SK-N-SH (cell line): ENCODE results near the gene TMEM259. TPM values are rescaled to one million over a fixed set of nuclear protein-coding genes. Genes with fewer than 3 reads are reported as not detected.

ENCODE experiments used
- CTCF ChIA-PET: fragments of 300-600, 350-600 bp; formaldehyde crosslinking; extraction: SDS; loops from one replicate; lab custom pipeline; 2021; lab: Yijun Ruan, JAX
- POLR2A ChIA-PET: fragments of 350-600 bp; sonication (Branson Sonifier 250); formaldehyde crosslinking; extraction: SDS; loops from one replicate; lab custom pipeline; 2020; ENCODE audit warnings: antibody characterized with exemption, inconsistent platforms; lab: Yijun Ruan, JAX
- DNase-seq: peaks from one replicate; pipeline ENCODE4 v3.0.0; 2012
- H2AFZ ChIP-seq: fragments of 200-600 bp; sonication (generic); 2 replicates; pipeline ENCODE4 v1.8.1; 2016; ENCODE audit warnings: antibody characterized with exemption, mild to moderate bottlenecking, low read depth
- H3F3A ChIP-seq: fragments of 200-600 bp; sonication (generic); replicated peaks from 2 replicates; pipeline ENCODE3; 2016; ENCODE audit warnings: antibody characterized with exemption, mild to moderate bottlenecking; ENCODE audit not compliant: insufficient read depth
- H3K27ac ChIP-seq, 2 experiments: fragments of 200-500 bp in 1 of 2; fragments of 200-600 bp in 1 of 2; sonication (Bioruptor generic) in 1 of 2; sonication (generic), shearing (Covaris generic) in 1 of 2; 2 replicates each; pipeline versions ENCODE4 v1.5.1 to v1.6.1; 2014 to 2016; ENCODE audit warnings: low read depth in 2 of 2, inconsistent platforms in 1 of 2, low read length in 1 of 2, mild to moderate bottlenecking in 1 of 2, mixed read lengths in 1 of 2
- H3K27me3 ChIP-seq: fragments of 200-600 bp; sonication (generic), shearing (Covaris generic); 2 replicates; pipeline ENCODE4 v1.6.1; 2016; ENCODE audit warnings: mixed run types; ENCODE audit not compliant: insufficient read depth
- H3K36me3 ChIP-seq, 2 experiments: fragments of 200-500 bp in 1 of 2; fragments of 200-600 bp in 1 of 2; sonication (Bioruptor generic) in 1 of 2; sonication (generic) in 1 of 2; replicated peaks in 1 of 2; 2 replicates each; pipeline versions ENCODE3 to v1.5.1; 2014 to 2016; ENCODE audit warnings: low read length in 1 of 2, mild to moderate bottlenecking in 1 of 2; ENCODE audit not compliant: insufficient read depth in 2 of 2, control insufficient read depth in 1 of 2
- H3K4me1 ChIP-seq, 2 experiments: fragments of 200-500 bp in 1 of 2; fragments of 200-600 bp in 1 of 2; sonication (Bioruptor generic) in 1 of 2; sonication (generic), shearing (Covaris generic) in 1 of 2; 2 replicates each; pipeline versions ENCODE4 v1.5.1 to v1.6.1; 2014 to 2016; ENCODE audit warnings: low read depth in 1 of 2, low read length in 1 of 2, mixed run types in 1 of 2; ENCODE audit not compliant: insufficient read depth in 2 of 2, control insufficient read depth in 1 of 2
- H3K4me2 ChIP-seq: fragments of 200-600 bp; sonication (generic), shearing (Covaris generic); 2 replicates; pipeline ENCODE4 v1.6.1; 2017; ENCODE audit warnings: mixed run types
- H3K4me3 ChIP-seq, 2 experiments: fragments of 200-500 bp in 1 of 2; fragments of 200-600 bp in 1 of 2; sonication (Bioruptor generic) in 1 of 2; sonication (generic), shearing (Covaris generic) in 1 of 2; 2 replicates each; pipeline versions ENCODE4 v1.5.1 to v1.8.1; 2014 to 2016; ENCODE audit warnings: low read depth in 2 of 2, inconsistent platforms in 1 of 2, low read length in 1 of 2, mild to moderate bottlenecking in 1 of 2, mixed read lengths in 1 of 2, moderate library complexity in 1 of 2
- H3K79me2 ChIP-seq: fragments of 200-600 bp; sonication (generic); 2 replicates; pipeline ENCODE4 v1.8.1; 2017; ENCODE audit warnings: mild to moderate bottlenecking; ENCODE audit not compliant: insufficient read depth
- H3K9ac ChIP-seq: fragments of 200-600 bp; sonication (generic); 2 replicates; pipeline ENCODE4 v1.6.1; 2017; ENCODE audit warnings: mixed run types
- H3K9me2 ChIP-seq: fragments of 200-600 bp; sonication (generic); 2 replicates; pipeline ENCODE4 v1.6.1; 2017; ENCODE audit warnings: mixed run types
- H3K9me3 ChIP-seq: fragments of 200-600 bp; sonication (generic); 2 replicates; pipeline ENCODE4 v1.6.1; 2017; ENCODE audit warnings: mixed run types, mild to moderate bottlenecking, moderate library complexity
- H4K20me1 ChIP-seq: fragments of 200-600 bp; sonication (generic); 2 replicates; pipeline ENCODE4 v1.6.1; 2017; ENCODE audit warnings: mild to moderate bottlenecking, mixed run types; ENCODE audit not compliant: insufficient read depth
- FOXJ3 ChIP-seq: sonication (generic); formaldehyde crosslinking; IDR thresholded peaks from 2 replicates; pipeline ENCODE4 v1.5.1; 2020; ENCODE audit warnings: mild to moderate bottlenecking, missing genetic modification reagents
- FOXM1 ChIP-seq: IDR thresholded peaks from 2 replicates; pipeline ENCODE4 v1.4.0; 2012; ENCODE audit warnings: low read depth, mild to moderate bottlenecking
- GABPA ChIP-seq: IDR thresholded peaks from 2 replicates; pipeline ENCODE4 v1.4.0; 2012; ENCODE audit warnings: low read depth, mild to moderate bottlenecking
- IRF3 ChIP-seq: fragments of 150-350 bp; IDR thresholded peaks from 2 replicates; pipeline ENCODE4 v1.6.1; 2016; ENCODE audit warnings: mild to moderate bottlenecking, low read depth, low read length
- JUND ChIP-seq: IDR thresholded peaks from 2 replicates; pipeline ENCODE4 v1.4.0; 2012
- MEF2A ChIP-seq: IDR thresholded peaks from 2 replicates; pipeline ENCODE4 v1.4.0; 2012; ENCODE audit warnings: low read depth, borderline replicate concordance
- MXI1 ChIP-seq: IDR thresholded peaks from 2 replicates; pipeline ENCODE4 v1.6.1; 2012; ENCODE audit warnings: mild to moderate bottlenecking, low read depth, low read length, improper control_type of control experiment
- NFIC ChIP-seq: IDR thresholded peaks from 2 replicates; pipeline ENCODE4 v1.4.0; 2012; ENCODE audit warnings: borderline replicate concordance
- NRF1 ChIP-seq: IDR thresholded peaks from 2 replicates; pipeline ENCODE4 v1.6.1; 2012; ENCODE audit warnings: low read depth, mild to moderate bottlenecking, low read length
- PBX3 ChIP-seq: IDR thresholded peaks from 2 replicates; pipeline ENCODE4; 2012
- POLR2AphosphoS5 ChIP-seq: IDR thresholded peaks from 2 replicates; pipeline ENCODE4 v1.6.1; 2012; ENCODE audit warnings: low read depth, low read length
- RFX5 ChIP-seq: IDR thresholded peaks from 2 replicates; pipeline ENCODE4 v1.6.1; 2012; ENCODE audit warnings: mild to moderate bottlenecking, improper control_type of control experiment, low read length
- SIN3A ChIP-seq: IDR thresholded peaks from 2 replicates; pipeline ENCODE4 v1.6.1; 2012; ENCODE audit warnings: low read depth, mild to moderate bottlenecking, low read length, moderate library complexity, borderline replicate concordance
- SMC3 ChIP-seq: IDR thresholded peaks from 2 replicates; pipeline ENCODE4 v1.6.1; 2012; ENCODE audit warnings: low read depth, low read length, improper control_type of control experiment
- TEAD4 ChIP-seq: IDR thresholded peaks from 2 replicates; pipeline ENCODE4 v1.4.0; 2012; ENCODE audit warnings: mild to moderate bottlenecking, borderline replicate concordance; ENCODE audit not compliant: insufficient read depth
- YY1 ChIP-seq: IDR thresholded peaks from 2 replicates; pipeline ENCODE4 v1.4.0; 2012; ENCODE audit warnings: low read depth, mild to moderate bottlenecking
- WGBS: methylation state at CpG from one replicate; pipeline ENCODE4 v1.1.6; 2017; ENCODE audit warnings: low lambda C conversion rate; 5-methylcytosine and 5-hydroxymethylcytosine counted together
- polyA plus RNA-seq, 3 experiments: library from polyadenylated mRNA; depleted of rRNA; stranded (reverse); fragments of >200 nt; gene quantifications; 2 replicates each; pipeline ENCODE4 v1.2.3, GENCODE V29; 2012
- TF ChIP-seq, protein P1 (sequence below): IDR thresholded peaks from 2 replicates; pipeline ENCODE4 v1.4.0; 2012; ENCODE audit warnings: low read depth

The TMEM259 gene
- polyA plus RNA-seq, 1 of the 3 experiments (the other 2 are of a cell fraction): 138 TPM

DNA sequence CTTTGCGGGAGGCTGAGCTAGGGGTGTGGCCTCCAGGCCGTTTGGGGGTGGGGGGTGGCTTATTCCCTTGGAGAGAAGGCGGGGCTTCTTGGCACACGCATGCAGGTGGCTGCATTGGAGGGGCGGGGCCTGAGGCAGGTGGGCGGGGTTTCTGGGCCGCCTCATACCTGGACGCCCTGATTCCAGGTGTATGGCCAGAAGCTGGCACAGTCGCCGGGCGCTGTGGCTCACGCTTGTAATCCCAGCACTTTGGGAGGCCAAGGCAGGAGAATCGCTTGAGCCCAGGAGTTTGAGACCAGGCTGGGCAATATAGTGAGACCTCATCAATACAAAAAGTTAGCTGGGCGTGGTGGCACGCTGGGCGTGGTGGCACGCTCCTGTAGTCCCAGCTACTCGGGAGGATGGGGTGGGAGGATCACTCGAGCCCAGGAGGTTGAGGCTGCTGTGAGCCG lies 26.8 kb upstream of the TMEM259 start:
- H3K4me2 ChIP-seq: no peak overlapping the region
- peaks cover 4% of the 10 kb centered on the region for H3F3A ChIP-seq
- H3K27ac ChIP-seq: no peak overlapping the region
- H3K27me3 ChIP-seq: no peaks in the 10 kb centered on the region
- no peaks in the 10 kb centered on the region for H3K36me3 ChIP-seq
- CTCF ChIA-PET: interaction anchor here (0.9 kb wide), 1 partner anchor 17 kb away, joined by 3 read pairs; no protein-coding TSS in a partner anchor
- H2AFZ ChIP-seq: no peak overlapping the region
- H3K9me3 ChIP-seq: no peaks in the 10 kb centered on the region
- 84% methylated on average over 19 of the region's 20 CpGs for WGBS
- H4K20me1 ChIP-seq: no peaks in the 10 kb centered on the region
- POLR2A ChIA-PET: interaction anchor here (1.1 kb wide), 1 partner anchor 28 kb away, joined by 3 read pairs; no protein-coding TSS in a partner anchor
- H3K4me1 ChIP-seq: peaks cover 0 to 4% of the 10 kb centered on the region in 2 experiments; a peak in 1 of 4 replicates
- TF ChIP-seq NRF1: no peak
- no peak for TF ChIP-seq POLR2AphosphoS5
- TF ChIP-seq SMC3: no peak
- TF ChIP-seq IRF3: no peak
- no peak for TF ChIP-seq GABPA
- TF ChIP-seq MXI1: no peak
- TF ChIP-seq SIN3A: no peak
- TF ChIP-seq NFIC: no peak
- TF ChIP-seq MEF2A: no peak
- no peak for TF ChIP-seq YY1
- TF ChIP-seq FOXJ3: no peak
- no peak for TF ChIP-seq RFX5
- no peak for TF ChIP-seq PBX3
- no peak for TF ChIP-seq FOXM1
- no peak for TF ChIP-seq JUND
- TF ChIP-seq TEAD4: no peak
- TF ChIP-seq, protein P1, sequence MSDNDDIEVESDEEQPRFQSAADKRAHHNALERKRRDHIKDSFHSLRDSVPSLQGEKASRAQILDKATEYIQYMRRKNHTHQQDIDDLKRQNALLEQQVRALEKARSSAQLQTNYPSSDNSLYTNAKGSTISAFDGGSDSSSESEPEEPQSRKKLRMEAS: no peak
- H3K9me2 ChIP-seq: no peaks in the 10 kb centered on the region
- no peak overlapping the region for H3K9ac ChIP-seq
- no peak overlapping the region for H3K4me3 ChIP-seq
- no peaks in the 10 kb centered on the region for H3K79me2 ChIP-seq
- no peak for DNase-seq
